ENCODE measurements around the gene TIMP2. TPM values are rescaled to one million over a fixed set of nuclear protein-coding genes. Genes with fewer than 3 reads are reported as not detected.
"Not testable (repeated sequence)": the region's sequence is repeated elsewhere in the genome, so short reads cannot be mapped to it uniquely, and the experiment has no call there.

The TIMP2 gene
- polyA plus RNA-seq, 1 donor from 2014 or later = 25.6 TPM

DNA sequence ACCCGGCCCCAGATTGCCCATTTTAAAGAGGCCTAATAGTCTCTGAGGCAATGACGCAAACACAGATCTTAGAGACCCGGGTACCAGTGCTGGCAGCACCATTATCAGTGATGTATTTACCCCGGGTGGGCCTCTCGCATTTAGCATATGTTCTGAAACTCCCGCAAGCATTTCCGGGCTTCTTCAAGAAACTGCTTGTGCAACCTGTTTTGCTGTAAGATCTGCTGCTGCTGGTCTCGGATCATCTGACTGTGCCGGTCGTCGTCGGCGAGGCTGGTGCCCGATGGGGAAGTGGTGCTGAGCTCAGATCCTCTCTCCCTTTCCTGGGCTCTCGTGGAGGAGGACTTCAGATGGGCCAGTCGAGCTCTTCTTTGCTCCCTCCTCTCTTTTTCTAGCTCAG, 34.7 kb downstream of the TIMP2 start:
- H3K36me3 ChIP-seq (ENCODE audit: insufficient read depth, low read length) = no peaks in the 10 kb centered on the region
- no peak overlapping the region for H3K27ac ChIP-seq (ENCODE audit: low read length)
- H3K27me3 ChIP-seq (ENCODE audit: insufficient read depth, low read depth, low read length) = no peaks in the 10 kb centered on the region
- no peak overlapping the region for H3K4me3 ChIP-seq (ENCODE audit: low read length)
- no peaks in the 10 kb centered on the region for H3K9me2 ChIP-seq (ENCODE audit: insufficient read depth, low read length)
- no peaks in the 10 kb centered on the region for H3K9me3 ChIP-seq (ENCODE audit: low read length)
- no peaks in the 10 kb centered on the region for H3F3A ChIP-seq (ENCODE audit: insufficient read depth, low read length, poor library complexity, severe bottlenecking)
- TF ChIP-seq MXI1 (conservative IDR thresholded peaks at IDR 0.05; ENCODE audit: poor library complexity, severe bottlenecking) = no peak
- TF ChIP-seq EP300 (conservative IDR thresholded peaks at IDR 0.05; ENCODE audit: poor library complexity, severe bottlenecking) = no peak
- no peak for TF ChIP-seq TAF1 (IDR thresholded peaks at IDR 0.05; ENCODE audit: low read depth)
- no peak for TF ChIP-seq EZH2 (IDR thresholded peaks at IDR 0.05; ENCODE audit: borderline replicate concordance, insufficient read depth, low read length, poor library complexity, severe bottlenecking)
- no peak for TF ChIP-seq POLR2AphosphoS5 (IDR thresholded peaks at IDR 0.05)
- TF ChIP-seq, protein P1, sequence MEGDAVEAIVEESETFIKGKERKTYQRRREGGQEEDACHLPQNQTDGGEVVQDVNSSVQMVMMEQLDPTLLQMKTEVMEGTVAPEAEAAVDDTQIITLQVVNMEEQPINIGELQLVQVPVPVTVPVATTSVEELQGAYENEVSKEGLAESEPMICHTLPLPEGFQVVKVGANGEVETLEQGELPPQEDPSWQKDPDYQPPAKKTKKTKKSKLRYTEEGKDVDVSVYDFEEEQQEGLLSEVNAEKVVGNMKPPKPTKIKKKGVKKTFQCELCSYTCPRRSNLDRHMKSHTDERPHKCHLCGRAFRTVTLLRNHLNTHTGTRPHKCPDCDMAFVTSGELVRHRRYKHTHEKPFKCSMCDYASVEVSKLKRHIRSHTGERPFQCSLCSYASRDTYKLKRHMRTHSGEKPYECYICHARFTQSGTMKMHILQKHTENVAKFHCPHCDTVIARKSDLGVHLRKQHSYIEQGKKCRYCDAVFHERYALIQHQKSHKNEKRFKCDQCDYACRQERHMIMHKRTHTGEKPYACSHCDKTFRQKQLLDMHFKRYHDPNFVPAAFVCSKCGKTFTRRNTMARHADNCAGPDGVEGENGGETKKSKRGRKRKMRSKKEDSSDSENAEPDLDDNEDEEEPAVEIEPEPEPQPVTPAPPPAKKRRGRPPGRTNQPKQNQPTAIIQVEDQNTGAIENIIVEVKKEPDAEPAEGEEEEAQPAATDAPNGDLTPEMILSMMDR (IDR thresholded peaks at IDR 0.05; ENCODE audit: poor library complexity, severe bottlenecking) = no peak
- no peak for TF ChIP-seq SMC3 (conservative IDR thresholded peaks at IDR 0.05; ENCODE audit: poor library complexity)
- TF ChIP-seq, protein P2, sequence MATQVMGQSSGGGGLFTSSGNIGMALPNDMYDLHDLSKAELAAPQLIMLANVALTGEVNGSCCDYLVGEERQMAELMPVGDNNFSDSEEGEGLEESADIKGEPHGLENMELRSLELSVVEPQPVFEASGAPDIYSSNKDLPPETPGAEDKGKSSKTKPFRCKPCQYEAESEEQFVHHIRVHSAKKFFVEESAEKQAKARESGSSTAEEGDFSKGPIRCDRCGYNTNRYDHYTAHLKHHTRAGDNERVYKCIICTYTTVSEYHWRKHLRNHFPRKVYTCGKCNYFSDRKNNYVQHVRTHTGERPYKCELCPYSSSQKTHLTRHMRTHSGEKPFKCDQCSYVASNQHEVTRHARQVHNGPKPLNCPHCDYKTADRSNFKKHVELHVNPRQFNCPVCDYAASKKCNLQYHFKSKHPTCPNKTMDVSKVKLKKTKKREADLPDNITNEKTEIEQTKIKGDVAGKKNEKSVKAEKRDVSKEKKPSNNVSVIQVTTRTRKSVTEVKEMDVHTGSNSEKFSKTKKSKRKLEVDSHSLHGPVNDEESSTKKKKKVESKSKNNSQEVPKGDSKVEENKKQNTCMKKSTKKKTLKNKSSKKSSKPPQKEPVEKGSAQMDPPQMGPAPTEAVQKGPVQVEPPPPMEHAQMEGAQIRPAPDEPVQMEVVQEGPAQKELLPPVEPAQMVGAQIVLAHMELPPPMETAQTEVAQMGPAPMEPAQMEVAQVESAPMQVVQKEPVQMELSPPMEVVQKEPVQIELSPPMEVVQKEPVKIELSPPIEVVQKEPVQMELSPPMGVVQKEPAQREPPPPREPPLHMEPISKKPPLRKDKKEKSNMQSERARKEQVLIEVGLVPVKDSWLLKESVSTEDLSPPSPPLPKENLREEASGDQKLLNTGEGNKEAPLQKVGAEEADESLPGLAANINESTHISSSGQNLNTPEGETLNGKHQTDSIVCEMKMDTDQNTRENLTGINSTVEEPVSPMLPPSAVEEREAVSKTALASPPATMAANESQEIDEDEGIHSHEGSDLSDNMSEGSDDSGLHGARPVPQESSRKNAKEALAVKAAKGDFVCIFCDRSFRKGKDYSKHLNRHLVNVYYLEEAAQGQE (IDR thresholded peaks at IDR 0.05; ENCODE audit: borderline replicate concordance) = no peak
- no peak overlapping the region for H2AFZ ChIP-seq (ENCODE audit: low read depth, low read length)
- no peak overlapping the region for H3K4me2 ChIP-seq (ENCODE audit: low read length)
- no peaks in the 10 kb centered on the region for H4K20me1 ChIP-seq (ENCODE audit: insufficient read depth)
- H3K79me2 ChIP-seq (replicated peaks; ENCODE audit: insufficient read depth, low read length) = peaks cover 37% of the 10 kb centered on the region
- no peak overlapping the region for H3K9ac ChIP-seq (ENCODE audit: low read length)

DNA sequence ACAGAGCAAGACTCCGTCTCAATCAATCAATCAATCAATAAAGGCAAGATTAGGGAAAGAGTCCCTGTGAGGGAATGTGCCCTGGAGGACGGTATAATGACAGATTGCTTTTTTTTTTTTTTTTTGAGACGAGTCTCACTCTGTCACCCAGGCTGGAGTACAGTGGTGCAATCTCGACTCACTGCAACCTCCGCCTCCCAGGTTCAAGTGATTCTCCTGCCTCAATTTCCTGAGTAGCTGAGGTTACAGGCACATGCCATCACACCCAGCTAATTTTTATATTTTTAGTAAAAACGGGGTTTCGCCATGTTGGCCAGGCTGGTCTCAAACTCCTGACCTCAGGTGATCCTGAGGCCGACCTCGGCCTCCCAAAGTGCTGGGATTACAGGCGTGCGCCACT, 35.1 kb downstream of the TIMP2 start:
- not testable (repeated sequence) for H3K4me2 ChIP-seq (ENCODE audit: low read length); H3K27me3 ChIP-seq (ENCODE audit: insufficient read depth, low read depth, low read length); H4K20me1 ChIP-seq (ENCODE audit: insufficient read depth); H3K36me3 ChIP-seq (ENCODE audit: insufficient read depth, low read length); H2AFZ ChIP-seq (ENCODE audit: low read depth, low read length); H3K9ac ChIP-seq (ENCODE audit: low read length); H3K4me3 ChIP-seq (ENCODE audit: low read length); H3F3A ChIP-seq (ENCODE audit: insufficient read depth, low read length, poor library complexity, severe bottlenecking); H3K9me2 ChIP-seq (ENCODE audit: insufficient read depth, low read length); H3K27ac ChIP-seq (ENCODE audit: low read length); H3K9me3 ChIP-seq (ENCODE audit: low read length)
- peaks cover 36% of the 10 kb centered on the region for H3K79me2 ChIP-seq (replicated peaks; ENCODE audit: insufficient read depth, low read length)

DNA sequence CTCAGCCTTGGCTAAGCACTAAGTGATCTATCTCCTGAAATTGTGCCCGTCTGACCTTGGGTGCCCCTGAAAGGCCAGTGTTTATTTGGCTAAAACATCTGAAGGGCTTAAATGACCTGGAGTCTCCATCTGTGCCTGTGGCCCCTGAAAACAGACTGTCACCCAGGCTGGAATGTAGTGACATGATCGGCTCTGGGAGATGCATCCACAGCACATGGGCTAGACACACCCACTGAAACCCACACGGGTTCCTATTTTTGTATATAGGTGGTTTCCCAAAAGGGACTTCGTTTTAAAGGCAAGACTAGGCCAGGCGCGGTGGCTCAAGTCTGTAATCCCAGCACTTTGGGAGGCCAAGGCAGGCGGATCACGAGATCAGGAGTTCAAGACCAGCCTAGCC, 35.7 kb downstream of the TIMP2 start:
- Histone ChIP-seq H3K9ac (ENCODE audit: low read length) (no peak overlapping the region), H3K79me2 (replicated peaks; ENCODE audit: insufficient read depth, low read length) (peaks cover 38% of the 10 kb centered on the region), H3K4me2 (ENCODE audit: low read length) (no peak overlapping the region), H3K27ac (ENCODE audit: low read length) (no peak overlapping the region), H4K20me1 (ENCODE audit: insufficient read depth) (no peaks in the 10 kb centered on the region), H2AFZ (ENCODE audit: low read depth, low read length) (no peak overlapping the region), H3K4me3 (ENCODE audit: low read length) (no peak overlapping the region), H3K27me3 (ENCODE audit: insufficient read depth, low read depth, low read length) (no peaks in the 10 kb centered on the region), H3K36me3 (ENCODE audit: insufficient read depth, low read length) (no peaks in the 10 kb centered on the region), H3F3A (ENCODE audit: insufficient read depth, low read length, poor library complexity, severe bottlenecking) (peaks cover 3% of the 10 kb centered on the region), H3K9me2 (ENCODE audit: insufficient read depth, low read length) (no peaks in the 10 kb centered on the region), H3K9me3 (ENCODE audit: low read length) (no peaks in the 10 kb centered on the region)
- TF ChIP-seq TAF1 (IDR thresholded peaks at IDR 0.05; ENCODE audit: low read depth) = no peak
- TF ChIP-seq, protein P2 (IDR thresholded peaks at IDR 0.05; ENCODE audit: borderline replicate concordance) = no peak
- TF ChIP-seq POLR2AphosphoS5 (IDR thresholded peaks at IDR 0.05) = no peak
- no peak for TF ChIP-seq SMC3 (conservative IDR thresholded peaks at IDR 0.05; ENCODE audit: poor library complexity)
- TF ChIP-seq EZH2 (IDR thresholded peaks at IDR 0.05; ENCODE audit: borderline replicate concordance, insufficient read depth, low read length, poor library complexity, severe bottlenecking) = no peak
- TF ChIP-seq, protein P1 (IDR thresholded peaks at IDR 0.05; ENCODE audit: poor library complexity, severe bottlenecking) = no peak
- no peak for TF ChIP-seq RAD21 (conservative IDR thresholded peaks at IDR 0.05)
- no peak for TF ChIP-seq MXI1 (conservative IDR thresholded peaks at IDR 0.05; ENCODE audit: poor library complexity, severe bottlenecking)
- TF ChIP-seq EP300 (conservative IDR thresholded peaks at IDR 0.05; ENCODE audit: poor library complexity, severe bottlenecking) = no peak
